Keratinocyte (primary cell): ENCODE results near the gene PHOSPHO1. TPM values are rescaled to one million over a fixed set of nuclear protein-coding genes. Genes with fewer than 3 reads are reported as not detected.
"Not testable (repeated sequence)": the region's sequence is repeated elsewhere in the genome, so short reads cannot be mapped to it uniquely, and the experiment has no call there.

Experiments used
- DNase-seq: peaks from one replicate; pipeline ENCODE4 v3.0.0-alpha.2; 2011; ENCODE audit warnings: low read depth, missing footprints, low spot score
- FAIRE-seq: peaks from 2 replicates; lab custom pipeline; 2011; peaks lifted over from hg19 to GRCh38; lab: Jason Lieb, UNC
- H2AFZ ChIP-seq: 2 replicates; pipeline ENCODE4 v1.6.0; 2012; ENCODE audit warnings: low read length, control low read depth, inconsistent platforms; ENCODE audit not compliant: control insufficient read depth
- H3K27ac ChIP-seq: 2 replicates; pipeline ENCODE4 v1.5.1; 2011; ENCODE audit warnings: low read length; ENCODE audit not compliant: control insufficient read depth, insufficient read depth
- H3K27me3 ChIP-seq: 3 replicates; pipeline ENCODE4 v1.6.0; 2011; ENCODE audit warnings: low read length; ENCODE audit not compliant: control insufficient read depth, insufficient read depth; ENCODE audit errors: extremely low read depth
- H3K36me3 ChIP-seq, 2 experiments: 2 replicates in 1 of 2; 3 replicates in 1 of 2; pipeline ENCODE4 v1.5.1; 2011; ENCODE audit warnings: low read length in 2 of 2, mild to moderate bottlenecking in 1 of 2; ENCODE audit not compliant: control insufficient read depth in 2 of 2, insufficient read depth in 2 of 2; ENCODE audit errors: extremely low read depth in 1 of 2
- H3K4me1 ChIP-seq: 3 replicates; pipeline ENCODE4 v1.5.1; 2011; ENCODE audit warnings: low read length; ENCODE audit not compliant: control insufficient read depth, insufficient read depth; ENCODE audit errors: extremely low read depth
- H3K4me2 ChIP-seq: 3 replicates; pipeline ENCODE4 v1.6.0; 2011; ENCODE audit warnings: low read depth, low read length; ENCODE audit not compliant: control insufficient read depth, insufficient read depth; ENCODE audit errors: extremely low read depth
- H3K4me3 ChIP-seq, 3 experiments: fragments of 200-600 bp in 1 of 3; sonication (generic) in 1 of 3; 2 replicates in 2 of 3; 3 replicates in 1 of 3; pipeline ENCODE4 v1.5.1; 2011 to 2016; ENCODE audit warnings: low read length in 3 of 3, mild to moderate bottlenecking in 3 of 3, control low read depth in 2 of 3, inconsistent platforms in 1 of 3, low read depth in 1 of 3, mixed read lengths in 1 of 3, mixed run types in 1 of 3, moderate library complexity in 1 of 3; ENCODE audit not compliant: control insufficient read depth in 2 of 3, insufficient read depth in 2 of 3; ENCODE audit errors: extremely low read depth in 1 of 3
- H3K79me2 ChIP-seq: 2 replicates; pipeline ENCODE4 v1.6.0; 2012; ENCODE audit warnings: low read length; ENCODE audit not compliant: control insufficient read depth, insufficient read depth
- H3K9ac ChIP-seq: 3 replicates; pipeline ENCODE4 v1.6.0; 2011; ENCODE audit warnings: low read length; ENCODE audit not compliant: control insufficient read depth, insufficient read depth; ENCODE audit errors: extremely low read depth
- H3K9me1 ChIP-seq: 3 replicates; pipeline ENCODE4 v1.6.0; 2011; ENCODE audit warnings: low read length; ENCODE audit not compliant: control insufficient read depth, insufficient read depth; ENCODE audit errors: extremely low read depth
- H3K9me3 ChIP-seq: 2 replicates; pipeline ENCODE4 v1.5.1; 2012; ENCODE audit warnings: low read depth, low read length; ENCODE audit not compliant: control insufficient read depth
- H4K20me1 ChIP-seq: 3 replicates; pipeline ENCODE4 v1.6.0; 2011; ENCODE audit warnings: low read length; ENCODE audit not compliant: control insufficient read depth, insufficient read depth; ENCODE audit errors: extremely low read depth
- CTCF ChIP-seq, 3 experiments: IDR thresholded peaks in 1 of 3; conservative IDR thresholded peaks in 1 of 3; optimal IDR thresholded peaks in 1 of 3; 2 replicates in 2 of 3; 3 replicates in 1 of 3; pipeline versions ENCODE3 to v1.5.1; 2011; ENCODE audit warnings: low read length in 3 of 3, mild to moderate bottlenecking in 3 of 3, moderate library complexity in 2 of 3, control low read depth in 1 of 3, inconsistent platforms in 1 of 3; ENCODE audit not compliant: insufficient read depth in 2 of 3; ENCODE audit errors: extremely low read depth in 1 of 3
- EZH2 ChIP-seq: IDR thresholded peaks from one replicate; pipeline ENCODE4 v1.6.1; 2012; ENCODE audit warnings: inconsistent platforms, mild to moderate bottlenecking, low read length, moderate library complexity
- dilution Hi-C: fragments of 300-500 bp; cut with MboI; formaldehyde crosslinking; loops from one replicate; pipeline ENCODE4 v1.7.0; 2020; ENCODE audit warnings: low sequenced_read_pairs; ENCODE audit not compliant: extremely low pct_ligation_motif_present
- polyA plus RNA-seq, 5 experiments: library from polyadenylated mRNA; depleted of rRNA in 3 of 5; stranded (reverse) in 3 of 5; stranded (forward) in 1 of 5; unstranded in 1 of 5; fragments of >200 nt; gene quantifications; 1 replicate in 1 of 5; 2 replicates in 3 of 5; 3 replicates in 1 of 5; pipeline versions ENCODE4 v1.2.1 to v1.2.3, GENCODE V29; 2011 to 2012; ENCODE audit warnings: missing spikeins in 2 of 5, low read depth in 1 of 5, low replicate concordance in 1 of 5

The PHOSPHO1 gene
- polyA plus RNA-seq, 1 donor (not counting 4 experiments of a cell fraction or from before 2014, with no cell fraction given): 0.04 TPM

GRCh38 chr17:49180998-49181635 lies 49.5 kb downstream of the PHOSPHO1 start:
- Histone ChIP-seq H3K9me3 (peaks cover 5% of the 10 kb centered on the region), H3K79me2 (no peaks in the 10 kb centered on the region), H4K20me1 (no peaks in the 10 kb centered on the region), H3K4me2 (no peak overlapping the region), H3K4me3 (no peak overlapping the region), H3K4me1 (no peaks in the 10 kb centered on the region), H3K27me3 (no peaks in the 10 kb centered on the region), H2AFZ (no peak overlapping the region), H3K27ac (no peak overlapping the region), H3K9me1 (no peaks in the 10 kb centered on the region), H3K9ac (no peak overlapping the region), H3K36me3 (no peaks in the 10 kb centered on the region)
- DNase-seq (no peak), FAIRE-seq (no peak)
- TF ChIP-seq EZH2: no peak
- no peak for TF ChIP-seq CTCF (optimal IDR thresholded peaks at IDR 0.05 in 1 of 3, IDR thresholded peaks at IDR 0.05 in 1 of 3, conservative IDR thresholded peaks at IDR 0.05 in 1 of 3; ENCODE audit: extremely low read depth in 1 of 3, insufficient read depth in 2 of 3, low read length in 3 of 3)
- dilution Hi-C loops: no loop called here

DNA sequence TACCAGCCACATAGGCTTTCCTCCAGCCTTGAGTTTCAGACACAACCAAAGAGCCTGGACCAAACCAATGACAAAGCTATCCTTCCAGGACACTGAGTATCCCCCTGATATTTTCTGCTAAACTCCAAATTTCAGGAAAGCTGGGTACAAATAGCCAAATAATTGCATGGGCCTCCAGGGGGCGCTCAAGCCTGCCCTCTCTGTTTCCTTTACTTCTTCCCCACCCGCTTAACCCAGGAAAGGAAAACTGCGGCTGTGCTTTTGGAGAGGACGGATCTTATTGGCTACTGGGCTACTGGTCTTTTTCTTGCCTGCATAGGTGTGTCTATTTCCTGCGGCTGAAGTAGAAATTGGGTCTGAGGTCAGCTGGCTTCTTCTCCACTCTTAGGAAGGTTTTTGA lies 50.3 kb downstream of the PHOSPHO1 start:
- Histone ChIP-seq H3K27me3 (no peaks in the 10 kb centered on the region), H3K9ac (no peak overlapping the region), H3K36me3 (no peaks in the 10 kb centered on the region), H3K4me2 (no peak overlapping the region), H3K9me1 (no peaks in the 10 kb centered on the region), H3K9me3 (peaks cover 11% of the 10 kb centered on the region), H4K20me1 (no peaks in the 10 kb centered on the region), H2AFZ (no peak overlapping the region), H3K27ac (no peak overlapping the region), H3K79me2 (no peaks in the 10 kb centered on the region), H3K4me3 (no peak overlapping the region), H3K4me1 (no peaks in the 10 kb centered on the region)
- dilution Hi-C loops: no loop called here
- DNase-seq (no peak), FAIRE-seq (no peak)
- TF ChIP-seq CTCF (optimal IDR thresholded peaks at IDR 0.05 in 1 of 3, IDR thresholded peaks at IDR 0.05 in 1 of 3, conservative IDR thresholded peaks at IDR 0.05 in 1 of 3; ENCODE audit: extremely low read depth in 1 of 3, insufficient read depth in 2 of 3, low read length in 3 of 3) (peak; percentile 67 to 80 (median 79)), EZH2 (no peak)

DNA sequence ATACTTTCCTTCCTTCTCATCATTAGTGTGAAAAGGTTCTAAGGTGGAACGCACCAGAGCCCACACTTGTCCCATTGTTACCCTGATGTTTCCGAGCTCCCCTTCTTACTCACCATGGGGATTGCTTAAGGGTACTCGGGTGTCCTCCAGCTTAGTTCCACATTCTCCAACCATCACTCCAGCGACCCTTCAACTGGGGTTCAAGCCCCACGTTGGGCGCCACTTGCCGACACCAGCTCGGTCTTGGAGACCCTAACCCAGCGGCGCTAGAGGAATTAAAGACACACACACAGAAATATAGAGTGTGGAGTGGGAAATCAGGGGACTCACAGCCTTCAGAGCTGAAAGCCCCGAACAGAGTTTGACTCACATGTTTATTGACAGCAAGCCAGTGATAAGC lies 54.6 kb downstream of the PHOSPHO1 start:
- not testable (repeated sequence) for FAIRE-seq

More for the DNA sequence above, 54.6 kb downstream of the PHOSPHO1 start:
- H3K4me3 ChIP-seq, H3K9me3 ChIP-seq, DNase-seq, H3K9ac ChIP-seq, H3K36me3 ChIP-seq, H3K4me2 ChIP-seq, H2AFZ ChIP-seq, H3K27ac ChIP-seq, H3K4me1 ChIP-seq, H3K27me3 ChIP-seq, dilution Hi-C loops, H3K9me1 ChIP-seq, H3K79me2 ChIP-seq, H4K20me1 ChIP-seq: not testable (repeated sequence)
